GM23338 (cell line): ENCODE data around the gene SDR42E2. TPM values are rescaled to one million over a fixed set of nuclear protein-coding genes. Genes with fewer than 3 reads are reported as not detected.

Experiments
- ATAC-seq: fragments of 200-7000 bp; cut with Tn5 transposase; 3 replicates; pipeline ENCODE4 v1.9.1; 2020
- DNase-seq: peaks from one replicate; pipeline ENCODE4 v3.0.0-alpha.2; 2015; ENCODE audit warnings: low spot score
- H2AFZ ChIP-seq: fragments of 200-600 bp; sonication (generic); 2 replicates; pipeline ENCODE4 v1.8.0; 2016; ENCODE audit warnings: antibody characterized with exemption, mild to moderate bottlenecking, moderate library complexity
- H3F3A ChIP-seq: fragments of 200-600 bp; sonication (generic); replicated peaks from 2 replicates; pipeline ENCODE4 v1.8.0; 2017; ENCODE audit warnings: antibody characterized with exemption, mixed run types, low read depth
- H3K27ac ChIP-seq: fragments of 200-600 bp; sonication (generic); 2 replicates; pipeline ENCODE4 v1.6.1; 2016; ENCODE audit warnings: low read depth
- H3K27me3 ChIP-seq: fragments of 200-600 bp; sonication (generic); 2 replicates; pipeline ENCODE4 v1.8.0; 2016; ENCODE audit warnings: mild to moderate bottlenecking, mixed run types, moderate library complexity; ENCODE audit not compliant: insufficient read depth
- H3K36me3 ChIP-seq: fragments of 200-600 bp; sonication (generic); 2 replicates; pipeline ENCODE4 v1.8.0; 2016; ENCODE audit warnings: mild to moderate bottlenecking; ENCODE audit not compliant: insufficient read depth
- H3K4me1 ChIP-seq: fragments of 200-600 bp; sonication (generic); 2 replicates; pipeline ENCODE4 v1.8.0; 2016; ENCODE audit warnings: mild to moderate bottlenecking, moderate library complexity; ENCODE audit not compliant: insufficient read depth
- H3K4me2 ChIP-seq: fragments of 200-600 bp; sonication (generic); 2 replicates; pipeline ENCODE4 v1.7.1; 2017; ENCODE audit warnings: mixed run types
- H3K4me3 ChIP-seq: fragments of 200-600 bp; sonication (generic); 2 replicates; pipeline ENCODE4 v1.6.1; 2016; ENCODE audit warnings: mixed run types
- H3K79me2 ChIP-seq: fragments of 200-600 bp; sonication (generic); replicated peaks from 2 replicates; pipeline ENCODE4 v1.8.0; 2017; ENCODE audit warnings: mild to moderate bottlenecking; ENCODE audit not compliant: insufficient read depth
- H3K9me2 ChIP-seq: fragments of 200-600 bp; sonication (generic); 2 replicates; pipeline ENCODE4 v1.8.0; 2017; ENCODE audit not compliant: insufficient read depth
- H4K20me1 ChIP-seq: fragments of 200-600 bp; sonication (generic); replicated peaks from 2 replicates; pipeline ENCODE4 v1.8.0; 2017; ENCODE audit warnings: mild to moderate bottlenecking; ENCODE audit not compliant: insufficient read depth
- H3K27ac Mint-ChIP-seq: 2 replicates; pipeline ENCODE4 v1.8.0; 2020; ENCODE audit warnings: inconsistent platforms, mild to moderate bottlenecking, moderate library complexity, mixed read lengths
- H3K27me3 Mint-ChIP-seq: 3 replicates; pipeline ENCODE4 v1.8.0; 2022; ENCODE audit warnings: low read depth, mild to moderate bottlenecking, moderate library complexity, mixed read lengths, inconsistent platforms; ENCODE audit not compliant: insufficient read depth, poor library complexity
- H3K36me3 Mint-ChIP-seq: 3 replicates; pipeline ENCODE4 v1.8.0; 2021; ENCODE audit warnings: low read depth, mild to moderate bottlenecking, inconsistent platforms, moderate library complexity, mixed read lengths
- H3K4me1 Mint-ChIP-seq: 3 replicates; pipeline ENCODE4 v1.8.0; 2020; ENCODE audit warnings: mild to moderate bottlenecking, inconsistent platforms, mixed read lengths
- H3K4me3 Mint-ChIP-seq: 3 replicates; pipeline ENCODE4 v1.8.0; 2021; ENCODE audit warnings: moderate library complexity, mild to moderate bottlenecking, inconsistent platforms, mixed read lengths
- H3K9me3 Mint-ChIP-seq: 3 replicates; pipeline ENCODE4 v1.8.0; 2020; ENCODE audit warnings: moderate library complexity, mild to moderate bottlenecking, inconsistent platforms, mixed read lengths
- CREB1 ChIP-seq: fragments of 250-450 bp; sonication (Bioruptor Pico); IDR thresholded peaks from 2 replicates; pipeline ENCODE4 v1.5.0; 2020; ENCODE audit warnings: low read depth, mild to moderate bottlenecking, moderate library complexity
- CTCF ChIP-seq, 2 experiments: fragments of 200-600 bp in 1 of 2; sonication (generic) in 1 of 2; conservative IDR thresholded peaks; 2 replicates each; pipeline versions ENCODE4 v1.5.1 to v1.6.1; 2016 to 2017; ENCODE audit warnings: antibody characterized with exemption in 2 of 2, low read depth in 2 of 2, mild to moderate bottlenecking in 2 of 2, moderate library complexity in 1 of 2
- ETS1 ChIP-seq: IDR thresholded peaks from 2 replicates; pipeline ENCODE4 v1.6.1; 2016; ENCODE audit warnings: antibody characterized with exemption
- EZH2 ChIP-seq: fragments of 200-600 bp; sonication (generic); IDR thresholded peaks from one replicate; pipeline ENCODE4 v1.8.0; 2017; ENCODE audit warnings: antibody characterized with exemption, mild to moderate bottlenecking, low read depth; ENCODE audit not compliant: unreplicated experiment
- EZH2phosphoT487 ChIP-seq: fragments of 200-600 bp; sonication (generic); IDR thresholded peaks from one replicate; pipeline ENCODE4 v1.8.1; 2018; ENCODE audit warnings: antibody characterized with exemption; ENCODE audit not compliant: unreplicated experiment
- NANOG ChIP-seq: IDR thresholded peaks from 2 replicates; pipeline ENCODE4 v1.6.1; 2016; ENCODE audit warnings: antibody characterized with exemption, borderline replicate concordance
- POLR2AphosphoS5 ChIP-seq: IDR thresholded peaks from 2 replicates; pipeline ENCODE4 v1.6.1; 2016; ENCODE audit warnings: antibody characterized with exemption, low read depth
- STAT1 ChIP-seq: IDR thresholded peaks from one replicate; pipeline ENCODE4 v1.6.1; 2016; ENCODE audit warnings: antibody characterized with exemption; ENCODE audit not compliant: unreplicated experiment
- ZNF114 ChIP-seq: fragments of 250-450 bp; sonication (Bioruptor Pico); IDR thresholded peaks from 2 replicates; pipeline ENCODE4 v1.5.0; 2020; ENCODE audit warnings: mild to moderate bottlenecking, moderate library complexity
- ZNF462 ChIP-seq: fragments of 250-450 bp; sonication (Bioruptor Pico); IDR thresholded peaks from 2 replicates; pipeline ENCODE4 v1.5.0; 2020; ENCODE audit warnings: mild to moderate bottlenecking, moderate library complexity
- polyA plus RNA-seq: library from polyadenylated mRNA; unstranded; fragments of >200 nt; fragmentation: Nextera tagmentation; extraction: Ambion mirVana; gene quantifications from 2 replicates; pipeline ENCODE4 v1.2.1, GENCODE V29; 2016
- total RNA-seq: library from RNA; depleted of rRNA; stranded (reverse); fragments of >200 nt; shearing (Covaris generic); gene quantifications from 2 replicates; pipeline ENCODE4 v1.2.3, GENCODE V29; 2014

Gene SDR42E2
- total and polyA plus RNA-seq, 2 experiments from 2014 or later, result 0.15 TPM; not detected in 1

- TF ChIP-seq ZNF462 (CRISPR knock-in tag), result no peak
Observed at GRCh38 chr16:22123146-22123545, 39.2 kb upstream of the SDR42E2 start (continued).

- Histone ChIP-seq H3K27me3 (no peaks in the 10 kb centered on the region), H2AFZ (no peak overlapping the region), H3K36me3 (no peaks in the 10 kb centered on the region), H4K20me1 (no peaks in the 10 kb centered on the region), H3F3A (no peaks in the 10 kb centered on the region), H3K9me2 (no peaks in the 10 kb centered on the region), H3K27ac (no peak overlapping the region), H3K4me2 (no peak overlapping the region), H3K4me1 (no peaks in the 10 kb centered on the region), H3K4me3 (no peak overlapping the region), H3K79me2 (no peaks in the 10 kb centered on the region)
- no peaks in the 10 kb centered on the region for H3K36me3 Mint-ChIP-seq
- no peak overlapping the region for H3K4me3 Mint-ChIP-seq
- peaks cover 9% of the 10 kb centered on the region for H3K27me3 Mint-ChIP-seq
- DNase-seq (peak; percentile 30), ATAC-seq (peak; percentile 65)
- no peaks in the 10 kb centered on the region for H3K4me1 Mint-ChIP-seq
- H3K27ac Mint-ChIP-seq, result no peak overlapping the region
- no peaks in the 10 kb centered on the region; the same call in 2 of the 3 replicates for H3K9me3 Mint-ChIP-seq
- TF ChIP-seq EZH2 (no peak), ZNF114 (no peak), EZH2phosphoT487 (no peak), CTCF (conservative IDR thresholded peaks at IDR 0.05; ENCODE audit: low read depth in 2 of 2) (no peak), ETS1 (no peak), CREB1 (CRISPR knock-in tag) (no peak), POLR2AphosphoS5 (no peak), STAT1 (no peak), NANOG (no peak)
Observed at GRCh38 chr16:22123759-22124490, 38.4 kb upstream of the SDR42E2 start.
